Tibial nerve (tissue), 4 donors: Measurements from ENCODE around the gene CCDC85B.

Experiments
- CTCF ChIP-seq, 5 experiments: fragments of 200-600 bp in 3 of 5; fragments of 450-650 bp in 2 of 5; sonication (generic) in 3 of 5; IDR thresholded peaks; one replicate each; pipeline ENCODE4 v1.5.1; 2016 to 2019; ENCODE audit warnings: antibody characterized with exemption in 5 of 5, mild to moderate bottlenecking in 3 of 5, moderate library complexity in 2 of 5
- EP300 ChIP-seq, 2 donors: sonication (generic); formaldehyde crosslinking; IDR thresholded peaks; one replicate each; pipeline ENCODE4 v1.6.1; 2017; ENCODE audit warnings: antibody characterized with exemption in 2 of 2, mild to moderate bottlenecking in 1 of 2
- POLR2A ChIP-seq, 2 donors: fragments of 450-650 bp; IDR thresholded peaks; one replicate each; pipeline ENCODE4 v1.6.1; 2017; ENCODE audit warnings: antibody characterized with exemption in 2 of 2, mild to moderate bottlenecking in 2 of 2, moderate library complexity in 2 of 2

- no peak for TF ChIP-seq CTCF (IDR thresholded peaks at IDR 0.05)
- no peak for TF ChIP-seq POLR2A (IDR thresholded peaks at IDR 0.05)
- no peak for TF ChIP-seq EP300 (IDR thresholded peaks at IDR 0.05)
Observed at GRCh38 chr11:65921033-65921555, 30.6 kb downstream of the CCDC85B start.
